Stimulated activated CD8-positive, alpha-beta memory T cell treated with anti-CD3 and anti-CD28 coated beads, Interleukin-7, amount 100 ng/mL, for 48 hours (primary cell): Measurements from ENCODE around the gene STRA6.
"Not testable (repeated sequence)": the region's sequence is repeated elsewhere in the genome, so short reads cannot be mapped to it uniquely, and the experiment has no call there.

Experiments used
- DNase-seq, 2 donors: peaks; one replicate each; pipeline ENCODE4 v3.0.0-alpha.2; 2020; ENCODE audit warnings: low read depth in 1 of 2; ENCODE audit errors: extremely low read depth in 1 of 2

The STRA6 gene

DNA sequence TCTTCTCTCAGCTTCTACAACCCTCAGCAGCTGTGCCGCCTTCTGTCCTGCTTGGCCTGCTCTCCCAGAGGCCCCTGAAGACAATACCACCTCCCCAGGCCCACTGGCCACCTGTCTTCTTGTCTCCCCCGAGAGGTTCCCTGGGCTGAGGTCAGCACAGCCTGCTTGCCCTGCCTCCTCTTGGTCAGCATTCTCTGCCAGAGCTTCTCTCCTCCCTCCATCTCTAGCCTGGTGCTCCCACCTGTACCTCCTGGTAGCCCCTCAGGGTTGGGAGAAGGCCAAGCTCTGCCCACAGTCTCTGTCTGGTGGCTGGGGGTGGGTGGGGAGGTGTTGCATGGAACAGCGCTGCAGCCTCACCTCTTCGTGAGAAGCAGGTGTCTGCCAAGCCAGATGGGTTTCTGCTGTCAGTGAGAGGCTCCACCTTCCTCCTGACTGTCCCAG lies 34.7 kb downstream of the STRA6 start:
- DNase-seq: no peak

DNA sequence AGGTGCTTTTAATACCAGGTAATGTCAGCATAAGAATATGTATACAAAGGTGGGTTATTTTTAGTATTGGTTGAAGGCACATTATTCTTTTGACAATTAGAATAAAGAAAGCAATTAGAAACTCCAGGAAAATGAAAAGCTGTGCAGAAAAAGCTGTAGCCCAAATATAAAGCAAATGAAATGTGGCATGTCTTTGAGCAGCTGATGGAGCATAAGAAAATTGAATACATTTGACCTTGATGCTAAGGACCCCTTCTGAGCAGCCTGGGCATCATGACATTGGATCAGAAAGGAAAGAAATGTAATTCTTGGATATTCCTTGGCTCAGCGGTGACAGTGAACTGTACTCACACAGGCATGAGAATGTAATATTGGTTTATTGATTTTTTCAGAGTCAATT lies 37.1 kb downstream of the STRA6 start:
- DNase-seq: no peak

DNA sequence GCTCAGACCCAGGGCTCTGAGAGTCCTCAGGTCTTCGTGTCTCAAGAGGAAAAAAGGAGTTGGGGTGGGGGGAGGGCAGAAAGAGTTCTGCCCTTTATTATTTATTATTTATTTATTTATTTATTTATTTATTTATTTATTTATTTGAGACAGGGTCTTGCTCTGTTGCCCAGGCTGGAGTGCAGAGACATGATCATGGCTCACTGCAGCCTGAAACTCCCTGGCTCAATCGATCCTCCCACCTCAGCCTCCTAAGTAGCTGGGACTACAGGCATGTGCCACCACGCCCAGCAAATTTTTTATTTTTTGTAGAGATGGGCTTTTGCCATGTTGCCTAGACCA lies 40.4 kb downstream of the STRA6 start:
- DNase-seq: not testable (repeated sequence)

DNA sequence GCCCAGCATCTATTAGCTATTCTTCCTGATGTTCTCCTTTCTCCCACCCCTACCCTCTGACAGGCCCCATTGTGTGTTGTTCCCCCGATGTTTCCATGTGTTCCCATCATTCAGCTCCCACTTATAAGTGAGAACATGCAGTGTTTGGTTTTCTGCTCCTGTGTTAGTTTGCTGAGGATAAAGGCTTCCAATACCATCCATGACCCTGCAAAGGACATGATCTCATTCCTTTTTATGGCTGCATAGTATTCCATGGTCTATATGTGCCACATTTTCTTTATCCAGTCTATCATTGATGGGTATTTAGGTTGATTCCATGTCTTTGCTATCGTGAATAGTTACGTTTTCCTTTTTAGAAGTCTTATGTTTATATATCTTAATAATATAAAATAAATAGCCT lies 42.2 kb downstream of the STRA6 start:
- not testable (repeated sequence) for DNase-seq

DNA sequence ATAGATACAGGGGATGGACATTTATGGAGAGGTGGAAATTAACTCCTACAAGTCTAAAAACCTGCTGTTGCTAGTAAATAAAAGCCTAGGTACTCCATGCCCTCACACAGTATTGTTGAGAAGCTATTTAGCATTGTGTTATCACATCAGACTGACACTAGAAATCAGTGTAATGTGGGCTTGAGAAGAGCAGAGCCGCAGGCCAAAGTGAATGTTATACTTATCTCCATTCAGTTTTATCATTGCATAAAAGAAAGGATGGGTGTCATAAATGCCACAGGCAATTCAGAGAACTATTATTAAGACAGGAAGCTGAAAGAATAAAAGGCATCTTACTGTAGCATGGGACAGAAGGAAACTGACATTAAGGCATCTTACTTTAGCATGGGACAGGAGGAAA lies 42.8 kb downstream of the STRA6 start:
- DNase-seq: no peak

DNA sequence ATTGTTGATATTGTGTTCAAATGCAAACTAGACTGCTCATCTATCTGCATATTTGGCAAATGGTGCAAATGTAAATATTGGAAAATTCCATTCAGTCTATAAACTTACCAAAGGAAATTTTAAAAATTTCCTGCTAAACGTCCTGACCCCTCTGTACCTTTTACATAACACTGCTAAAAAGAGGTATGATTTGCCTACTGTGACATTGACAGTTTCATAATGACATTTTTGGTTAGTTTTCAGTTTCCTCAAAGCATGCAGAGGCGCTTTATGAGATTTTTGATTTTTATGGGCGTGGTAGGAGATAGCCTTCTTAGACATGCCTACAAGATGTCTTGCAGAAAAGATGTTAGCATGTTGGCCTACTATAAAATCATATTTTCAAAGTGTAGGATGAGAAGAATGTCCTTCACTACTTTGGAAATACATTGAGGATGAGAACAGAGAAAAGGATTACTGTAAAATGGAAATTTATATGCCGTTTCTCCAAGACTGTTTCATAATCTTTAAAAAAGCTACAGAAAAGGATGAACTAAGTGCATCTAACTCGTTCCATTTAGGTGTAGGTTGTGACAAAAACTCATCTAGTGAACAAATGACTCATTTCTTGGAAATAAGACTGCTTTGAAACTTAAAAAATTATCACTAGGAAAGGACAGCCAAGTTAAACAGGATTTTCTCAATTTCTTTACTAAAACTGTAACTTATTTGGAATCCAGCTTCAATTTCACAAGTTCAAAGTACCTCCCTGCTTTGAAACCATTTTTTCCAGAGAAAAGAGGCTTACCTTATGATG lies 43.5 kb downstream of the STRA6 start:
- DNase-seq: no peak

DNA sequence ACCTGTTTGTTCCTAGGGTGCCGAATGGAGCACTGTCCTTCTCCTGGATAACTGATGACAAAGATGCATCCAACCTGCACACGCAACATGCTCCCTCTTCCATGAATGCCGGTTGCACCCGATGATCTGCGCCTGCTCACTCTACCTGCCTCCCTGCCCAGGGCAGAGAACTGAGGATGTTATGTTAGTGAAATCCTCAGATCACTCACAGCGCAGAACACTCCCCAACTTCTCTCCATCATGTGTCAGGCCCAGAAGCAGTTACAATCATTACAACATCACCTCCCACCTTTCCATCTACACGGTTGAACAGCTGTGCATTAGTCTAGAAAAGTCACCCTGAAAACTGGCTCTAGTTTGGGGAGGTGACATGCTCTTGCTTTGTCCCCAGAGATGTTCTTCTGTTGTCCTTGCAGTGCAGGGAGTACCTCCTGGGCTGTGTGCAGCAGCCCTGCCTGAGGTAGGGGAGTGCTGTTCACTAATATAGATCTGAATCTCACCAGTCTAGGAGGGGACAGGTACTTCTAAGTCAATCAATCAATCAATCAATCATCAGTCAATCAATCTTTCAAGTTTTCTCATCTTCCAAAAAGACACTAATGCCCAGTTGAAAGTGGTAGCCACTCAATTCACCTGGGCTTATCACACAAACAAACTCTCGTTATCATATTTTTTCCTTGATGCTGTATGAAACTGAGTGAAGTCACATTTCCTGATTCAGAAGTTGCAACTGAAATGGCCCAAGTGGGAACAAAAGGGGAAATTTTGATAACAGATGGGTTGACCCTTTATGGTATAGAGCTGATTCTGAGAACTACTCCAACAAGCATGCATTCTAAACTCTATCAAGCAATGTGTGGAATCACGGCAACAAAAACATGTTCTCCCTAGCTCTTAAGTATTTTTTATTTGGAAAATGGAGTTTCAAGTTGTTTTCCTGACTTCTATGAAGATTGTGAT lies 44.4 kb downstream of the STRA6 start:
- DNase-seq: no peak

DNA sequence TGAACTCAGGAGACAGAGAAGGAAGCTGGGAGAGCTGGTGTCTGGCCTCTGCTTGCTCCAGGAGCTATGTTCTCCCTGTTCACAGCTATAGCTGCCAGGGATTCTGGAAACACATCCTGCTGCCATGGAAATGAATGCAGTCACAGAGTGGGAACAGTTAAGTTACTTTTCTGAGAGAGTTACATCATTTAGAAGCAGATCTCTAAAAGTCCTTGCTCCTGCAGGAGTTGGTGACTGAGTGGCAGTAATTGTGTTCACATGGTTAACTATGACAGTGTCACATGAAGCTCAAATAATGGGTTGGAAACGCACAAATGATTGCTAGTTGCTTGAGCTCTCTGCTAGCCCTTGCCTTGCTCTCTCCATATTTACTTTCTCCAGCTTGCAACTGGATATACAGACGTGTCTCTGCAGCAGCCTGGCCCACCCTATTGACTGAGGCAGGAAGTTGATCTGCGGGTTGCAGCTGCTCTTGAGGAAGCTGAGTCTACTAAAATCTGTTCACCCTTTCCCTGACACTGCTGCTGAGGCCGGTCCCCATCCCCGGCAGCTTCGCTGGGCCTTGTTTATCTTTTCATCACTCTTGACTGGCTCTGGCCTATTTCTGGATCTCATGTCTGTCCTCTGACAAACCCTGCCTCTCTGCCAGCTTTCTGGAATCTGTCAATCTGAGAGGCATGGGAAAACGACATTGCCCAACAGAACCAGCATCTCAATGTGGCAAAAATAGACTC lies 45.7 kb downstream of the STRA6 start:
- DNase-seq: no peak

DNA sequence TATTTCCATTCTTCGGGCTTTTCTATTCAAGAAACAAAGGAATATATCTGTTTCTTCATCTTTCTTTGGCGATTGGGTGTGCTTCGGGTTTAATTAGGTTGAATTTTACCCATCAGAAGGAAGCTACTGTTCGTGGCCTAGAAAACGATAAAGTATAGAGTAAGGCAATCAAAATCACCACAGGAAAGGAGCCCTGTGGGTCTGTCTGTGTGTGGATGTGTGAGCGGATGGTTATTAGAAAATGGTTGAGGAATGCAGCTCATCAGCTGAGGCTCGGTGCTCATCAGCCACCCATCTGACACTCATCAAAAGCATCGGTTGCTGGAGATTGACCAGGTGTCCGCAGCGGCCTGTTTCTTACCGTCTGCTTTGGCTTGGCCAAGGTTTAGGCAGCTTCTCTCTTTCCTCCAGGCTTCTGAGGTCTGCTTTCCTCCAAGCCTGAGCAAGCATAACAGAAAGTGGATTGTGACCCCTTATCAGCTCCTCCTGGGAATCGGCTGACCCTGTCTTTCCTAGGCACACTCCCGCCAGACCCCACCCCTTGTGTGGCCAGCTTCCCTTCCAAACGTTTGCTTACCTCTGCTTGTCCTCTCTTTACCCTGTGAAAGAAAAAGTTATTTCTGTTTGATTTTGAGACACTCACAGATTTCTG lies 46.7 kb downstream of the STRA6 start:
- DNase-seq: no peak

DNA sequence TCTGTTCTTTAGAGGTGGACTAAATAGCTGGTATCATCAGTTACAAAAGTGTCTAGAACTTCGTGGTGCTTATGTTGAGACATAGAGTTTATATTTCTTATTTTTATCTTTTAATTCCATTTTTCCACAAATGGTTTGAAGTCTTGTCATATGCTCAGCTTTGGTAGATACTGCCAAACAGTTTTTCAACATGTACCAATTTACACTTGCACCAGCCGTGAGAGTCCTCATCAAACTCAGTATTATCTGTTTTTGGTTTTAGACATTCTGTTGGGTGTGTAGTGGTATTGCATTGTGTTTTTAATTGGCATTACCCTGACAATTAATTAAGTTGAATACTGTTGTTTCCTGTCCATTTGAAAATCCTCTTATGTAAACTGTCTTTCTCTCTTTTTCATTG lies 55.5 kb downstream of the STRA6 start:
- DNase-seq: no peak

DNA sequence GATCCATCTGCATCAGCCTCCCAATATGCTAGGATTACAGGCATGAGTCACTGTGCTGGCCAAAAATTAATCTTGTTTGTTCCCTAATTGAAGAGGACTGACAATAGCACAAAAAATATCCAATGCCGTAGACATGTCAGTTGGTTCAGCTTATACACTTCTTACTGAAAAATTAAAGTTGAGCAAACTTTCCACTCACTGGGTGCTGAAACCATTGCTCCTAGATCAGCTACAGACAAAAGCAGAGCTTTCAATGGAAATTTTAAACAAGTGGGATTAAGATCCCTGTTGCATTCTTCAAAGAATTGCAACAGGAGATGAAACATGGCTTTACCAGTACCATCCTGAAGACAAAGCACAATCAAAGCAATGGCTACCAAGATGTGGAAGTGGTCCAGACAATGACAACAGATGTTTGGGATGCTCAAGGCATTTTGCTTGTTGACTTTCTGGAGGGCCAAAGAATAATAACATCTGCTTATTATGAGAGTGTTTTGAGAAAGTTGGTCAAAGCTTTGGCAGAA lies 56.2 kb downstream of the STRA6 start:
- DNase-seq: no peak

DNA sequence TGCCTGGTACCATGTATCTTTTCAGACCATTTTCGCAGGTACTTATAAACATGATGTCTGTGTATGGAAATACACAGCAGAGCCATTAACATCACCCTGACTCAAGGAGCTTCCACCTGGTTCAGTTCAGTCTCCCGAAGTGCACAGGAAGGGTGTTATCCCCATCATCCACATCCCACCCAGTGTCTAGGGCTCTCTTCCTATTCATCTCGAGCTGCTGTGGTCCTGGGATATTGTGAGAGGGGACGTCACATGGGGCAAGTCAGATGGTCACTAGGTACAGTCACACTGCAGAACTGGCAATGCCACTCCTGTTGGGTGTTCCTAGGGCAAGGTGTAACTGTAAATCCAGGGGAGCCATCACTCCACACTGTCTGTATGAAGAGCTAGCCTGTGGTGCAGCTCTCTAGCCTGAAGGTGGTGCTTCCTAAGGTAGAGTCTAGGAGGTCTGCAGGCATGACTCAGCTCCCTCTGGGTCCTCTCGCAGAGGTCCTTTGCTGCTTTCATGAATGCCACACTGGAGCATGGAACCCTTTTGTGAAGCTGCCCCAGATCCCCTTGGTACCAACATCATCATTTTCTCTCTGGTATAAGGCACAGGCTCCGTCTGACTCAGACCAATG lies 58.3 kb downstream of the STRA6 start:
- DNase-seq: no peak

DNA sequence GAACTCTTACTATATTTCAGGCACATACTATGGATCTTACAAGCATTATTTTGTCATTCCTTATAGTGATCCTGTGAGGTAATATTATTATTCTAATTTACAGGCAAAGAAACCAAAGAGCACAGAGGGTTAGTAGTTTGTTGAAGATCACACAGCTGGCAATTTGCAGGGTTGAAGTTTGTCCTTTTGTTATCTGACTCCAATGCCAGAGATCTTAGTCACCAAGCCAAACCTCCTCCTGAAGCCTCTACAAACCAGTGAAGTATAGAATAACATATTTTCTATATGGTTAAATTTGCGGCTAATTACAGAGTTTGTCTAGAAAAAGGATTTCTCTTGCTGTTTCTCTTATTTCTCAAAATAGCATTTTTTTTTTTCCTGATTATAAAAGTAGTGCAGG lies 61.0 kb downstream of the STRA6 start:
- no peak for DNase-seq

DNA sequence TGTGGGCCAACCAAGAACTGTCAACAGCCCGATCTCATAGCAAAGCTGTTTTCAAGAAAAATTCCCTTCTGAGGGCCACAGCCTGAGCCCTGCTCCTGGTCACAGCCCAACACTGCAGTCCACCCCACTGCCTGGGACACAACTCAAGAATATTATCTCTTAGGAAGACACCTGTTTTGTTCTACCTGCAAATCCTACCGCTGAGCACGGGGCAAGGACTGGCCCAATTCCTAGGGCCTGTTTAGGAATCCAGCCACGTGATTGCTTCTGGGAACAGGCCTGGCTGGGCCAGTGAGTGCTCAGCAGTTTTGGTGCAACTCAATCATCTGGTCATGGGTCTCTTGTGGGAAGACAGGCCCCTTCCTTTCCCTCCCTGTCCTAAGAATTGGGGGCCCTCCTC lies 63.9 kb downstream of the STRA6 start:
- DNase-seq: no peak

DNA sequence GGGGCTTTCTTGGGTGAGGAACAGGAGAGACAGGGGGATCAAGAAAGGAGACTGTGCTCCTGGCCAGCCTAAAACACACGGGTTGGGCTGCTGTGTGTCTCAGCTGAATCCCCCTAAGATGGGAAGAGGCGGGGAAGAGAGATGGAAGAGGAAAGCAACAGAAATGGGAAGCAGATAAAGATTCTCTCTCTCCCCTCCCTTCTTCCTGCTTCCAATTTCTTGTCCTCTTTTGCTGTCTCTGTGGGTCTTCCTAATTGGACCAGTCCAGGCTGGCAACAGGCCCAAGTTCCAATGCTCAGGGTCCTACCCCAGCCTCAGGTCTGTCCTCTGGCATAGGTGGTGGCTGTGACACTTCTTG lies 65.1 kb downstream of the STRA6 start:
- no peak for DNase-seq

DNA sequence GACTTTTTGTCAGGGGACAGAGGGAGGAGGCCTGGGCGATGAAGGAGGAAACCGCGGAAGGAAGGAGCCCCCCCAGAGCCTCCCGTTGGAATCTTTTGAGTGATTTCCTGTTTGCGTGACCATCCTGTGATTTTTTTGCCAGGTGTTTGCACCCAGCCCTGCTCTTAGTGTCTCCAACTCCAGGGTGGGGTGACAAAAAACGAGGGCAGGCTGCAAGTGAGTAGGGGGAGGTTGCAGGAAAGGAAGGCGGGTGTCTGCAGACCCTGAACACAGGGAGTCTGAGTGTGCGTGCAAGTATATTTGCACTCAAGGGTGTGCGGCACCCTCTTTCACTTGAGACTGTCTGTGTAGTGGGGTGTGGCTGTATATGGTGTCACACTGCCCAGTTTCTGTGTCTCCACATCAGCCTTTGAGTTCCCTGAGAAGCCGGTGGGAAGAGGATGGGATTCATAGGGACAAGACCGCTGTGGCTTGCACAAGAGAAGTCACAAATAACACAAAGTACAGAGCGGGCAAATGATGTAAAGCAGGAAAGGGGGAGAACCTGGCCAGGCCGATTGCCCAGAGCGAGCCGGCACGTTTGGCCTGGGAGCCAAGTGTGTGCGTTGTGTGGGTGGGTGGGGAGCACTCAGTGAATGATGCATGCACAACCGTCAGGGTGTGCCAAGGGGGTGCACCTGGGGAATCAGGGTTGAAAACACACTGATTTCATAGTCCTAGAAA lies 65.6 kb downstream of the STRA6 start:
- DNase-seq: no peak

DNA sequence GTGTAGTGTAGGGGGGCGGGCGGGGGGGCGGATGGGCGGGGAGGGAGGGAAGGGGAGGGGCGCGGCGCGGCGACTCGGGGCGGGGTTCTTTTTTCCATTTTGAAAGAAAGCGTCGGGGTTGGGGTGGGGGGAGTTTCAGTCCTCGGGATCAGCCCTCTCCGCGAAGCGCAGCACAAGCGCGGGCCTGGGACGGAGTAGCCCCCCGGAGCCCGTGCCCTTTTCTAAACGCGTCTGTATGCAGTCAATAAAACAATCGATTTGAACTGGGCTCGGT lies 66.1 kb downstream of the STRA6 start:
- DNase-seq: no peak

DNA sequence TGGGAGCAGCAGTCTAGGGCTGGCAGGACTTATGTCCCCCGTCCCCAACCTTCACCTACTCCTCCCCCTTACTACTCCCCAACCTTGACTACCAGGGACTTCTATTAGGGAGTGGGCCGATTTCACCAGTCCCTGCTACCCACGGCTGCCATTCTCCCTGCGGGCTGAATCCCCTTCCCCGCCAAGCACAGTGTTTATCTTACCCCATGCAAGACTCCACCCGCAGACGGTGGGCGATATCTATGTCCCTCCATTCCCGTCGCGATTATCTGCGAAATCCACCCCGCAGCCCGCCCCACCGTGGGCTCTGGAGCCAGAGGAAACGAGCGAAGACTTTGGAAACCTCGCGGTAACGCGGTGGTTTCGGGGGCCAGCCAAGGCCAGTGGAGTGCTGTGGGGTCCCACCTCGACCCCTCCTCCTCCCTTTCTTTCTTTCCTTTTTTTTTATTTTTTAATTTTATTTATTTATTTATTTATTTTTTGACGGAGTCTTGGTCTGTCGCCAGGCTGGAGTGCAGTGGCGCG lies 67.5 kb downstream of the STRA6 start:
- no peak for DNase-seq

DNA sequence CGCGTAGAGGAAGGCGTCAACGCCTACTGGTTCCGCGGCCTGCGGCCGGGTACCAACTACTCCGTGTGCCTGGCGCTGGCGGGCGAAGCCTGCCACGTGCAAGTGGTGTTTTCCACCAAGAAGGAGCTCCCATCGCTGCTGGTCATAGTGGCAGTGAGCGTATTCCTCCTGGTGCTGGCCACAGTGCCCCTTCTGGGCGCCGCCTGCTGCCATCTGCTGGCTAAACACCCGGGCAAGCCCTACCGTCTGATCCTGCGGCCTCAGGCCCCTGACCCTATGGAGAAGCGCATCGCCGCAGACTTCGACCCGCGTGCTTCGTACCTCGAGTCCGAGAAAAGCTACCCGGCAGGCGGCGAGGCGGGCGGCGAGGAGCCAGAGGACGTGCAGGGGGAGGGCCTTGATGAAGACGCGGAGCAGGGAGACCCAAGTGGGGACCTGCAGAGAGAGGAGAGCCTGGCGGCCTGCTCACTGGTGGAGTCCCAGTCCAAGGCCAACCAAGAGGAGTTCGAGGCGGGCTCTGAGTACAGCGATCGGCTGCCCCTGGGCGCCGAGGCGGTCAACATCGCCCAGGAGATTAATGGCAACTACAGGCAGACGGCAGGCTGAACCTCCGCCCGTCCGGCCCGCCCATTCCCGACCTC lies 68.1 kb downstream of the STRA6 start:
- DNase-seq: no peak
